Fibroblast of lung (primary cell): ENCODE data around the gene RTCA. TPM values are rescaled to one million over a fixed set of nuclear protein-coding genes. Genes with fewer than 3 reads are reported as not detected.

Experiments used
- DNase-seq, 2 donors: peaks; one replicate each; pipeline versions ENCODE4 v3.0.0 to v3.0.0-alpha.2; 2010; ENCODE audit warnings: low read depth in 2 of 2
- H2AFZ ChIP-seq: 2 replicates; pipeline ENCODE4 v1.5.1; 2012; ENCODE audit warnings: low read length, control low read depth, inconsistent platforms
- H3K27ac ChIP-seq: 2 replicates; pipeline ENCODE4 v1.5.1; 2011; ENCODE audit warnings: low read length, control low read depth; ENCODE audit not compliant: insufficient read depth
- H3K27me3 ChIP-seq: 2 replicates; pipeline ENCODE4 v1.5.1; 2011; ENCODE audit warnings: mild to moderate bottlenecking, low read length; ENCODE audit not compliant: control insufficient read depth, insufficient read depth
- H3K36me3 ChIP-seq: 2 replicates; pipeline ENCODE4 v1.5.1; 2011; ENCODE audit warnings: low read length; ENCODE audit not compliant: control insufficient read depth, insufficient read depth
- H3K4me1 ChIP-seq: 2 replicates; pipeline ENCODE4 v1.5.1; 2011; ENCODE audit warnings: low read length; ENCODE audit not compliant: control insufficient read depth, insufficient read depth; ENCODE audit errors: extremely low read depth
- H3K4me2 ChIP-seq: 2 replicates; pipeline ENCODE4 v1.5.1; 2011; ENCODE audit warnings: low read length, control low read depth; ENCODE audit not compliant: insufficient read depth; ENCODE audit errors: extremely low read depth
- H3K4me3 ChIP-seq, 4 experiments: fragments of 200-600 bp in 1 of 4; sonication (generic) in 1 of 4; replicated peaks in 1 of 4; 2 replicates each; pipeline ENCODE4 v1.5.1; 2011 to 2016; ENCODE audit warnings: low read length in 4 of 4, low read depth in 3 of 4, mild to moderate bottlenecking in 3 of 4, control low read depth in 2 of 4, inconsistent platforms in 1 of 4, mixed read lengths in 1 of 4; ENCODE audit not compliant: insufficient read depth in 1 of 4; ENCODE audit errors: control extremely low read depth in 1 of 4
- H3K79me2 ChIP-seq: 2 replicates; pipeline ENCODE4 v1.5.1; 2012; ENCODE audit warnings: mild to moderate bottlenecking, low read length, inconsistent platforms; ENCODE audit not compliant: control insufficient read depth, insufficient read depth
- H3K9ac ChIP-seq: 2 replicates; pipeline ENCODE4 v1.5.1; 2011; ENCODE audit warnings: mild to moderate bottlenecking, low read length, control low read depth; ENCODE audit not compliant: insufficient read depth
- H3K9me3 ChIP-seq: 2 replicates; pipeline ENCODE4 v1.5.1; 2012; ENCODE audit warnings: low read depth, low read length; ENCODE audit not compliant: control insufficient read depth, insufficient read depth
- H4K20me1 ChIP-seq: 2 replicates; pipeline ENCODE4 v1.5.1; 2011; ENCODE audit warnings: low read length; ENCODE audit not compliant: control insufficient read depth, insufficient read depth; ENCODE audit errors: extremely low read depth
- CTCF ChIP-seq, 2 donors: IDR thresholded peaks in 1 of 2; conservative IDR thresholded peaks in 1 of 2; 1 replicate in 1 of 2; 2 replicates in 1 of 2; pipeline ENCODE4 v1.5.1; 2011 to 2012; ENCODE audit warnings: low read length in 2 of 2, control low read depth in 1 of 2, inconsistent platforms in 1 of 2, low read depth in 1 of 2, mild to moderate bottlenecking in 1 of 2
- EZH2 ChIP-seq: IDR thresholded peaks from 2 replicates; pipeline ENCODE4 v1.5.1; 2012; ENCODE audit warnings: low read length, control low read depth, mild to moderate bottlenecking; ENCODE audit errors: missing control alignments
- polyA plus RNA-seq, 2 donors: library from polyadenylated mRNA; depleted of rRNA in 1 of 2; stranded (reverse) in 1 of 2; unstranded in 1 of 2; fragments of >200 nt; gene quantifications; 2 replicates each; pipeline ENCODE4 v1.2.1, GENCODE V29; 2011 to 2012; ENCODE audit warnings: missing spikeins in 1 of 2
- total RNA-seq: library from RNA; depleted of rRNA; stranded (reverse); fragments of >200 nt; gene quantifications from 2 replicates; pipeline ENCODE4 v1.2.1, GENCODE V29; 2014

Gene RTCA
- total and polyA plus RNA-seq, 2 donors (not counting 1 experiment from before 2014, with no cell fraction given): 39.2 to 45.9 TPM

GRCh38 chr1:100219883-100220282 lies 46.1 kb upstream of the RTCA start:
- Histone ChIP-seq H3K27me3 (no peaks in the 10 kb centered on the region), H3K4me1 (no peaks in the 10 kb centered on the region), H3K4me3 (no peak overlapping the region), H3K9ac (no peak overlapping the region), H4K20me1 (no peaks in the 10 kb centered on the region), H3K36me3 (peaks cover 3% of the 10 kb centered on the region), H3K79me2 (no peaks in the 10 kb centered on the region), H2AFZ (no peak overlapping the region), H3K4me2 (no peak overlapping the region), H3K27ac (no peak overlapping the region), H3K9me3 (no peaks in the 10 kb centered on the region)
- peak in 1 of 2 donors; percentile 11 for DNase-seq
- TF ChIP-seq CTCF (conservative IDR thresholded peaks at IDR 0.05 in 1 of 2, IDR thresholded peaks at IDR 0.05 in 1 of 2; ENCODE audit: low read depth in 1 of 2, low read length in 2 of 2): no peak
- TF ChIP-seq EZH2: no peak

- H3K27me3 ChIP-seq: no peaks in the 10 kb centered on the region
- H3K9me3 ChIP-seq: no peaks in the 10 kb centered on the region
- peaks cover 3% of the 10 kb centered on the region for H3K36me3 ChIP-seq
- no peaks in the 10 kb centered on the region for H4K20me1 ChIP-seq
- H3K79me2 ChIP-seq: no peaks in the 10 kb centered on the region
- no peak overlapping the region for H3K4me2 ChIP-seq
- no peaks in the 10 kb centered on the region for H3K4me1 ChIP-seq
- no peak overlapping the region for H3K27ac ChIP-seq
- H3K9ac ChIP-seq: no peak overlapping the region
- H3K4me3 ChIP-seq: no peak overlapping the region
- H2AFZ ChIP-seq: no peak overlapping the region
- no peak for DNase-seq
- no peak for TF ChIP-seq CTCF (conservative IDR thresholded peaks at IDR 0.05 in 1 of 2, IDR thresholded peaks at IDR 0.05 in 1 of 2; ENCODE audit: low read depth in 1 of 2, low read length in 2 of 2)
- TF ChIP-seq EZH2: no peak
These were observed 43.6 kb upstream of the RTCA start for GRCh38 chr1:100222428-100222827.

GRCh38 chr1:100229681-100230443 lies 36.2 kb upstream of the RTCA start:
- Histone ChIP-seq H2AFZ (no peak overlapping the region), H3K4me2 (no peak overlapping the region), H3K9me3 (no peaks in the 10 kb centered on the region), H3K4me3 (no peak overlapping the region), H3K27me3 (no peaks in the 10 kb centered on the region), H4K20me1 (no peaks in the 10 kb centered on the region), H3K27ac (no peak overlapping the region), H3K9ac (no peak overlapping the region), H3K4me1 (no peaks in the 10 kb centered on the region), H3K36me3 (no peaks in the 10 kb centered on the region), H3K79me2 (no peaks in the 10 kb centered on the region)
- TF ChIP-seq EZH2: no peak
- no peak for TF ChIP-seq CTCF (conservative IDR thresholded peaks at IDR 0.05 in 1 of 2, IDR thresholded peaks at IDR 0.05 in 1 of 2; ENCODE audit: low read depth in 1 of 2, low read length in 2 of 2)
- DNase-seq: peak in 1 of 2 donors; percentile 30
